AG20443 (cell line): ENCODE results near the gene TRNAU1AP.

Experiments
- DNase-seq: peaks from one replicate; pipeline ENCODE4 v3.0.0; 2012; ENCODE audit warnings: low spot score, mixed read lengths

TRNAU1AP gene

DNA sequence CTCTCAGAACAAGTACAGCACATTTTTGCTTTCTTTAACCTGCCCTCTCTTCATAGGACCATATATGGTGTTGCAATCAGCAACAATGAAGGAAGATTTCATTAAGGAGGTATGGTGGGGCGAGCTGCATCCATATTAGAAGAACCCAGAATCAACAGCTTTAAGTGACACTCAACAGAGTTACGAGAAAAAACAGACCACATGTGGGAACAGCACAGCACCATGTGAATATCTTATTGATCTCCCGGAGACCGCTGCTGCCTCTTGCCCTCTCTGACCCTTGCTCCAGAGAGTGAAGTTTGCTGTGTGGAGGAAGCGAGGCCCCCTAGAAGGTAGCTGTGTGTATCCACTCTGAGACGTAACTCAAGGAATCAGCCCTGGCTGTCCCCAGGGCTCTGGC, 52.1 kb downstream of the TRNAU1AP start:
- no peak for DNase-seq

DNA sequence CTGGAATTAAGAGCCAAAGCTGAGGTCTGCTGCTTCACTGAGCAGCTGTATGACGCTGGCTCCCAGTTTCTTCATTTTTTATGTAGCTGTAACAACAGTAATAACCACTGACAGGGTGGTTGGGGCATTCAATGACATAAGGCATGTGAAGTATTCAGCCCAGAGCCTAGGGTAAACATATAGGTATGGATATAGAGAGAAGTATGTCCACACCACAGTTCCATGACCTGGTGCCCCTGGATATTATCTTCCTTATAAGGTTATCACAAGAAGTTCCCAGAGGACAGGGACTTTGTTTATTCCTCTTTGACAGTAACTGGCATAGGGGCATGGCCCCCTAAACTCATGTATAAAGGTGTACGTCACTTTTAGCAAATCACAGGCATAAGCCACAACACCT, 53.9 kb downstream of the TRNAU1AP start:
- DNase-seq = no peak

DNA sequence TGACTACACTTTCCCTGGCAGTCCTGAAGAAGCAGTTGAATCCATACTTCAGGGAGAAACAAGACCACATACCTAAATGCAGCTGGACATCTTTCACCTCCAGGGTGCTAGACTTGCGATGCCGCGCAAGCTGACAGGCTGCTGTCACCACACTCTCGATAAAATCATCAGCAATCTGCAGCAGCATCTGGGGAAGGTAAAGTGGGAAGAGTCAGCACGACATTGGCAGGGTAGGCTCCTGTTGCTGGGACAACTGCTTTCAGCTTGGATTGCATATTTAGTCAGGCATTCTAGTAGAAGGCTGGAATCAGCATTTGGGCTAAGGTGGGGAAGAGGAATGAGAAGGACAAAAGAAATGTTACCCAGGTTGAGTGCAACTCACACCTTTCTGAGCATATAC, 60.3 kb downstream of the TRNAU1AP start:
- no peak for DNase-seq
